AG08396 (cell line): Measurements from ENCODE around the gene HMGCS1.
"Not testable (repeated sequence)": the region's sequence is repeated elsewhere in the genome, so short reads cannot be mapped to it uniquely, and the experiment has no call there.

Experiments
- DNase-seq: peaks from one replicate; pipeline ENCODE4 v3.0.0; 2012; ENCODE audit warnings: low spot score, mixed read lengths

The HMGCS1 gene

DNA sequence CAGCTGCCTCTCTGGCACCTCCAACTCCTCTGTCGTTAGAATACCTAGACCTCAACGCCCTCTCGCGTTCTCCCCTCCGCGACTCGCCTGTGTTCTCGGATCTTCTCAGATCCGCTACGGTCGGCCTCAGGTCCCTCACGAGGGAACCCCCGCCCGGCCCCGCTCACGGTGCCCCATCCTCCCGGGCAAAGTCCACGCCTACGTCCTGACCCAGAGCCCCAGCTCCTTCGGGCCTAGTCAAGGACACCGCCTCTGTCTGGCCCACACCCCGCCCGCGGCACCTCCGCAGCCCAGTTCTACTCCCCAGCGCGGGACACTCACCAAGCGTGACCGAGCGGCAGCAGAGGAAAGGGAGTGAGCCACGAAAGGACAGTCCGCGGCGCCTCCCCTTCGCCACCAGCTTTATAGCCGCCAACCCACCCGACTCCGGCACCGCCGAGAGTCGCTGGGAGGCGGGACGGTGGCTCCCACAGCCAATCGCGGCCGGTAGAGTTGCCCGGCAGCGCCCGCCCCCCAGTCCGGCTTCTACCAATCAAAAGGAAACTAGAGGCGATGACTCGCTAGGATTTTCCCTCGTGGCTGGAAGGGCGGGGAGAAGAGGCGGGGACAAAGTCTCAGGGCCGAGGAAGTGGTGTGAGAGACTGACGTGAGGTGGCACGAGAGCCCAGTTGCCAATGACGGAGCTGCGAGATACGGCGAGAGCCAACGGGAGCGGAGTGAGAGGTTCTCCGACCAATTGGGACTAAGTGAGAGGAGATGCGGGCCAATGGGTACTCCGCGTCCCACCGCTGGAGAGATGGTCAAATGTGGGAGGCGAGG lies at the start of gene HMGCS1:
Gene HMGCS1, minus strand, starts transcription at position 378 of the 819 bp plus-strand sequence. CDS start 14,447 bp downstream, outside the sequence.
- DNase-seq, result peak; percentile 97

DNA sequence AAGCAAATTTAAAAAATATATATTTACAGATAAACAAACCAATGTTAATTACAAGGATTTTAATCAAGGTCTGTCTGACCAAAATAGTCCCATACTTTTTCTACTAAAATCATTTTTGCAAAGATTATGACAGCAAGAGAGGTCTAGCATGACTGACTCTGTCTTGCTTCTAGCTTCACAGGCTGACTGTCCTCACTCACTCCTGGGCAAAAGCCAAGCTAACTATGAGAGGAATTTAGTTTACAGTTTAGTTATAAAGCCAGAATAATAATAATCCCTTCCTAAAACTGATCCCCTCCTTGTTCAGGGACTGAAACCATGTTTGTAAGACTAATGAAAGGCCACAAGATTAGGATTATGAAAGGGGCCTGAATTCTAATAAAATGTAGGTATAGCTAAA lies 45.5 kb upstream of the HMGCS1 start:
- no peak for DNase-seq

DNA sequence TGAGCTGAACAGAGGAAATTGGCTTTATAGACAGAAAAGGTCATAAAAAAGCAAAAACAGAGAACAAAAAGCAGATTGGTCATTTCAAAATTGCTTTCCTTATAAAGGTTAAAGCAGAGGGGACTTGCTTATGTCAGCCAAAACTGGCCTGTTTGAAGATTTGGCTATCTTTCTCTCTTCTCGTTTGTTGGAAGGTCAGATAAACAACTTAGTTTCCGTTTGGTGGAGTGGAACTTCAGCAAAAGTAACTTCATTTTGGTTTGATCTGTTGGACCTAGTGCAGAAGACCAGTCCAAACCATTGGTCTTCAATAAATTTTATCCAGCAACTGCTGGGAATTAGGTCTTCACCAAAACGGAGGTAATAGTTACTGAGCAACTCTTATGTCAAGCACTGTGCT lies 45.1 kb upstream of the HMGCS1 start:
- no peak for DNase-seq

DNA sequence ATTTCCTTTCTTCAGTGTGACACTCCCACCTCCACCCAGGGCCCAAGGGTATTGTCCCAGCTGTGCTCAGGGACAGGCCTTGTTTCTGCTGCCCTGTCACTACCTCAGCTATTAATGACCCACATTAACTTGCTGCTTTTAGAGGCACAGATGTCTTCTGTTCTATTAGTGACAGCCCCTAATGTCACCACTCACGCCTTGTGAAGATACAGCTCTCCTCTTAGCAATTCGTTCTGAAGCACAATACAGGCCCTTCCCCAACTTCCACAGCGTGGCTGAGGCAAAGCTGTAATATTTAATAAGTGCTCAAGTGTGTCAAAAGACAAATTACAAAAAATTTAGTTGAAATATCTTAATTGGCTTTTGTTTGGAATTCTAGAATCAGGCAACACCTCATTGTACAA lies 44.7 kb upstream of the HMGCS1 start:
- no peak for DNase-seq

DNA sequence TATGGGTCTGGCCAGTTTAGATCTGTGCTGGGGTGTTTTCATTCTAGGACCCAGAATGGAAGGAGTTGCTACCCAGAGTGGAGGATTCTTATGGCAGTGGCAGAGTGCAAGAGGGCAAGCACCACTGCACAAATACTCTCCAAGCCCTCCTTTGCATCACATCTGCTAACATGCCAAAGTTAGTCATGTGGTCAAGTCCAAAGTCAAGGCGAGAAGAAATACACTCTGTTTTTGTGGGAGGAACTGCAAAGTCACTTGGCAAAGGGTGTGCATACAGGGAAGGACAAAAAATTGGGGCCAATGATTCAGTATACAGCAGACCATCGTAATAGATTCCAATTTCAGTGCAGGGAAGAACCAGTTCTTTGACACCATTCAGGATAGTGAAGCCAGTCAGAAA lies 43.9 kb upstream of the HMGCS1 start:
- no peak for DNase-seq

DNA sequence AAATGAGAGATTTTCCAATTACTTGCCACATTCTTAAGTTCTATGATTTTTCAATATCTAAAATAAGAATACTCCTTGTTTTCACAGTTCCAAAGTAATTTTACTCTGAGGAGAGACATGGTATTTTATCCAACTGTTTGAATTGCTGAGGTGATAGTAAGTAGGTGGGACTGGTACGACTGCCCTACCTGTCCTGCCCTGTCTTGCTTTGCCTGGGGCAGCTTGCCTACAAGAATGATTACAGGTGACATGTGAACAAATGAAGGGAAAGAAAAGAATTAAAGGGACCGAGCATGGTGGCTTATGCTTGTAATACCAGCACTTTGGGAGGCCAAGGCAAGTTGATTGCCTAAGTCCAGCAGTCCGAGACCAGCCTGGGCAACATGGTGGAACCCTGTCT lies 41.6 kb upstream of the HMGCS1 start:
- no peak for DNase-seq

DNA sequence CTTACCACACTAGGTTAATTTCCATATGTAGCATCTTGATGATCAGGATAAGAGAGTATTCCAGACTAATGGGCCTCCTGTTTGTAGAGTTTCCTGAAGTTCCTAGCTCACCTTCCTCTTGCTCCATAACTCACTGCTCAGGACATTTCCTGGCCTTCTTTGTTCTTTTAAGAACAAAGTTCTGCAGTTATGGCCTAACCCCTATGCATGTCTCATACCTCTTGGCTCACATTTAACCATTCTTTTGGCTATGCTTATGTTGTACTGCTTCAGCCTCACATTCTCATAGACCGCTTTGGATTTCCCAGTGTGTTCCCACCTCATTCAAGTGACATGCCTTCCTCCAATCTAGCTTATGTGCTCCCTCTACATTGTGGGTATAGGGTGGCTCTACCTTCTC lies 40.5 kb upstream of the HMGCS1 start:
- no peak for DNase-seq

DNA sequence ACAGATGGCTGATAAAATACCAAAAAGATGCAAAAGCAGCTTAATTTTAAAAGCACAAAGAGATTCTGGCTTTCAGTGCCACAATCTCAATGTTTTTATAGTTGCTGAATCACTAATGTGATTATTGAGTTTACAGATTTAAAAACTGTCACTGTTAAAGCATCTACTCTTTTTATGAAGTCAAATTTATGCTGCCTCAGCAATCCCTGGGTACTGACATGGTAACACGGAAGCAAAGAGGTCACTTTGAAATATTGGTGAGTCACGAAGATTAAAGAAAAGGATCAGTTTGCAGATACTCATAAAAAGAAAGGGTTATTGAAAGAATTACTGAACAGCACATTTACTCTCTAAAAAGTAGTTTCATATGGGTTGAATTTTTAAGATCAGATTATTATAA lies 39.7 kb upstream of the HMGCS1 start:
- DNase-seq, result no peak

DNA sequence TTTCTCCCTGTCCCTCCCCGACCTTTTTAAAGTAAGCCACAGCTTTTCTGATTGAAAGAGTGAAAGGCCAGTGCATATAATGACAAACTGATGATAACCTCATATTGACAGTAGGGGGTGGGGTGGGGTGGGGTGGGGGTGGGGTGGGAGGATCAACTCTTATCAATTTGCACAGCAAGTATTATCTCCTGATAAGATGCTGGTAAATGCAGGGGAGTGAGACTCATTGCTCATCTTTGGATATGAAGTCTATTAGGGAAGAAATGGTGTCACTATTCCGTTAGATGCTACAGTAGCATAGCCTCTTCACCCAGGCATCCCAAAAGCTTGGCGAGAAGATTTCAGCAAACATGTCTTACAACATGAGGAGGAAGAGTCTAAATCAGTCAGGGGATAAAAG lies 38.9 kb upstream of the HMGCS1 start:
- DNase-seq, result no peak

DNA sequence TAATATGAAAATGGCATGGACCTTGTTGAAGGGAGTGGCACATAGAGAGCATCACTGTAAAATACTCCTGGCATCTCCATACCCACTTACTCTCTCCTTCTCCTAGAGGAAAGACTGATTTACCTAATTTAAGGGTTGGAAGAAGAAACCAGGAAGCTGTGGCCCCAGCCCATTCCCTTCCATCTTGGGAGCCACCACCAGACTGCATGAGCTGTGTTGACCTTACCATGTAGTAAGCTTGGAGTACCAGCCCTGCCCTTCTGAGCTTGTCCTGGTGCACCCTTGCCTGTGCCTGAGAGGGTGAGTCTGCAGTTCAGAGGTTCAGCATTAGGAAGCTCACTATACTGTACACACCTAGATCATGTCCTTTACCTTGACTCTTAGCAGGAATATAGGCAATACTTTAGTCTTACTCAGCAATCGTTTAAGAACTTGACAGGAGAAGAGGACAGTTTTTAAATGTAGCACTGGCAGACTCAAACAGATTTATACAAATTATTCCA lies 35.7 kb upstream of the HMGCS1 start:
- no peak for DNase-seq

DNA sequence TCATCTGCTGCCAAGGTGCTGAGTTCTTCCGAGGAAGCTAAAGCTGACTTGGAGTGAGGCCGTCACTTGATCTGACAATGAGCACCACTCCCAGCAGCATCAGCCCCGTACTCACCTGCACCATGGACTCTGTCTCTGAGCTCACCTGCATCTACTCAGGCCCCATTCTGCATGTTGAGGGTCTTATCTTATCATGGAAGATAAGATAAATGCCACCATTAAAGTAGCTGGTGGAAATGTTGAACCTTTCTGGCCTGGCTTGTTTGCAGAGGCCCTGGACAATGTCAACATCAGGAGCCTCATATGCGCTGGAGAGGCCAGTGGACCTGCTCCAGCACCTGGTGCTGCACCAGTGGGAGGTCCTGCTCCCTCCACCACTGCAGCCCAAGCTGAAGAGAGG lies 35.0 kb upstream of the HMGCS1 start:
- DNase-seq, result no peak

DNA sequence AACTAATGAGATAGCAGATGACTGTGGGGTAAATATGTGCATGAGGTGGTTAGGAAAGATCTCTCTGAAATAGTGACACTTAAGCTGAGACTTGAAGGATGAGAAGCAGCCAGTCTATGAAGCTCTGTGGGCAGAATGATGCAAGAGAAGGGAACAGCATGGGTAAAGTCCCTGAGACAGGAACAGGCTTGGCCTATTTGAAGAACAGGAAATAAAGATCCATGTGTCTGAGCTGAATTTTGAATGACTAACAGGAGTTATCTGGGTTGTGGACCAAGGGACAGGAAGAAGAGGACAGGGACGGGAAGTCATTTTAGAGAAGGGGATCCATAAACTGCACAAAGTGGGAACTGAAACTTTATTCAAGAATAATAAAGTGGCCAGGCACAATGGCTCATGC lies 25.6 kb upstream of the HMGCS1 start:
- no peak for DNase-seq

DNA sequence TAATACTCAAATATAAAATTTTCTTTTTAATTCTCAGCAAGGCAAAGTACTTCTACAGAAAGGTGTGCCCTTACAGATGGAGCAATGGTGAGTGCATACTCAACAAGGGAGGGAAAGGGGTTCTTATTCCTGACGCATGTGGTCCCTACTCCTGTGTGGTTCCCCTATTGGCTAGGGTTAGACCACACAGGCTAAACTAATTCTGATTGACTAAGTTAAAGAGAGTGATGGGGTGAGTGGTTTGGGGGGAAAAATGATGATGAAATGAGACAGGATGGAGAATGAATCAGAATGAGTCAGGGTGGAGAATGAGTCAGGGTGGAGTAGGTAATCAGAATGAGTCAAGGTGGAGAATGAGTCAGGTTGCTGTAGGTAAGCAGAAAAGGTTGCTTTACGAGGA lies 22.9 kb upstream of the HMGCS1 start:
- DNase-seq, result no peak

DNA sequence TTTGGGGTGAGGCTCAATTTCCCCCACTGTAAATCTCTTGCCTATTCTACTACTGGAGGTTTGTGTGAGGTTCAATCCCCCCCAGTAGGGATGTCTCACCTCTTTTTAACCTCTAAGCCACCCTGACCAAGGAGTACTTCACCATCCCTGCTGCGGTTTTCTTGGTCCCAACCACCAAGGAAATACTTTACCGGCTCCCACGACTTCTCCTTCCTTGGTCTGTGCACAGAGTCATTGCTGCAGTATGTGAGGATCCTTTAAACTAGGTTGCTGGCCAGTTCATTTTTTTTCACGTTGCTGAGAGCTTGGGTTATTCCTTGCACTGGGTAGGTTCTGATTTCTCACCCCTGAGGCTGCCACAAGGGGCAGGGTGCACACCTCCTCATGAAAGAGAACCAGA lies 22.5 kb upstream of the HMGCS1 start:
- DNase-seq, result no peak

DNA sequence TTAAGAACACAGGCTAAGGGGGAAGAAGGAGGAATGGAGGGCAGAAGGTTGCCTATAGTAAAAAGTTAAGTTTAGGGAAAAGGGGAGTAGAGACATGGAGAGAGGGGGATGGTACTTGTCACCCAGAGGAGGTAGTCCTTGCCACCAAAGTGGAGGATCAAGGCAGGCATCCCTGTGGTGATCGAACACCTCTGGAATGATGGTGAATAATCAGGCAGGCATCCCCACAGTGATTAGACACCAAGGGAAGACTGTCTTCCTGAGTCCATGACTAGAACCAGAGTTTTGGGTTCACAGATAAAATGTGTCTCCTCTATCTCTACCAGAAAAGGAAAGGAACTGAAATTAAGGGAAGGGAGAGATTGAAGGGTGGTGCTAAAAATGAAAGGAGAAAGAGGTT lies 19.2 kb upstream of the HMGCS1 start:
- DNase-seq, result no peak

DNA sequence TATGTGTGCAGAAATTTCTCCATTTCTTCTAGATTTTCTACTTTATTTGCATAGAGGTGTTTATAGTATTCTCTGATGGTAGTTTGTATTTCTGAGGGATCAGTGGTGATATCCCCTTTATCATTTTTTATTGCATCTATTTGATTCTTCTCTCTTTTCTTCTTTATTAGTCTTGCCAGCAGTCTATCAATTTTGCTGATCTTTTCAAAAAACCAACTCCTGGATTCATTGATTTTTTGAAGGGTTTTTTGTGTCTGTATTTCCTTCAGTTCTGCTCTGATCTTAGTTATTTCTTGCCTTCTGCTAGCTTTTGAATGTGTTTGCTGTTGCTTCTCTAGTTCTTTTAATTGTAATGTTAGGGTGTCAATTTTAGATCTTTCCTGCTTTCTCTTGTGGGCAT lies 12.4 kb upstream of the HMGCS1 start:
- DNase-seq, result not testable (repeated sequence)

DNA sequence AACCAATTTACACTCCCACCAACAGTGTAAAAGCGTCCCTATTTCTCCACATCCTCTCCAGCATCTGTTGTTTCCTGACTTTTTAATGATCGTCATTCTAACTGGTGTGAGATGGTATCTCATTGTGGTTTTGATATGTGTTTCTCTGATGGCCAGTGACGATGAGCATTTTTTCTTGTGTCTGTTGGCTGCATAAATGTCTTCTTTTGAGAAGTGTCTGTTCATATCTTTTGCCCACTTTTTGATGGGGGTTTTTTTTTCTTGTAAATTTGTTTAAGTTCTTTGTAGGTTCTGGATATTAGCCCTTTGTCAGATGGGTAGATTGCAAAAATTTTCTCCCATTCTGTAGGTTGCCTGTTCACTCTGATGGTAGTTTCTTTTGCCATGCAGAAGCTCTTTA lies 10.3 kb upstream of the HMGCS1 start:
- DNase-seq, result not testable (repeated sequence)

DNA sequence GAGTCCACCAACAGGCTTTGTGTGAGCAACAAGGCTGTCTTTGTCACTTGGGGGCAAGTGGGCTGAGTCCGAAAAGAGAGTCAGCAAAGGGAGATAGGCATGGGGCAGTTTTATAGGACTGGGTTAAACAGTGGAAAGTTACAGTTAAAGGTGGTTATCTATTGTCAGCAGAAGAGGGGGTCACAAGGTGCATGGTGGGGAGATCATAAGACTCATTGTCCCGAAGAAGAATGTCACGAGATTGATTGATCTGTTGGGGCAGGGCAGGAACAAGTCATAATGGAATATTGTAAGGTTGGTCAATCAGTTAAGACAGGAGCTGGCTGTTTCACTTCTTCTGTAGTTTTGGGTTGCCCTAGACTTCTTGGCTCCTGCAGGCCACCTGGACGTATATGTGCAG lies 7.6 kb upstream of the HMGCS1 start:
- no peak for DNase-seq

DNA sequence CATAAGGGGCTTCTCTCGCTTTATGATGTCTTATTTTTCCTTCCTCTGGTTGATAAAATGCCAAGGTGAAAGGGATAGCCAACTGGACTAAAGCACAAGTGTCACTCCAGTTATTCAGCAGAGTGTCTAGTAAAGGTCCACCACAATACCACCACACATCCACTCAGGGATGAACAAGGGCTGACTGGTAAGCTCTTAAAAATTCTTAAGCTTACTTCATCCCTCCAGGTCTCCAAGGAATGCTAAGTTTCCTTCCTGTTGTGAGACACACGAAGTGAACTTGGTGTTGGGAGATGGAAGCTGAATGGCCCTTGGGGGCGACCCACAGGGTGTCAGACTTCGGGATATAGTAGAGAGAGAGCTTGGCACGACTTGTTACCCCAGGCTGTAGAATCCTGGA lies 3.2 kb upstream of the HMGCS1 start:
- no peak for DNase-seq

DNA sequence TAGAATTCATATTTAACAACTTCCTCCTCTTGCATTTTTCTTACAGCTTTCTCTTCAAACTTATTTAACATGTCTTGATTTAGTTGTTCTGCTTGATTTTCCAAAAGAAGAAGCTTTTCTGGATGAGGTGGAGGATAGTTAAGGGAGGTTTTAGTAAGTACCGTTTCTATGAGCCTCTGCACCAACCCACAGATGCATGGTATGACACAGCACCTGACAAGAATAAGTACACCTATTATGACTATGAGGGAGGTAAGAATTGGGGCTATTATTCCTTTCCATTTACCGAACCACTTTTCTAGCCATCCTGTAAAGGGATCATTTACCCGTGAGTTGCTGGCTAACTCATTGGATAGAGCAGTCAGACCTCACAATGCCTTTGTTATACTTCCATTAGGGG lies 2.5 kb upstream of the HMGCS1 start:
- DNase-seq, result no peak

DNA sequence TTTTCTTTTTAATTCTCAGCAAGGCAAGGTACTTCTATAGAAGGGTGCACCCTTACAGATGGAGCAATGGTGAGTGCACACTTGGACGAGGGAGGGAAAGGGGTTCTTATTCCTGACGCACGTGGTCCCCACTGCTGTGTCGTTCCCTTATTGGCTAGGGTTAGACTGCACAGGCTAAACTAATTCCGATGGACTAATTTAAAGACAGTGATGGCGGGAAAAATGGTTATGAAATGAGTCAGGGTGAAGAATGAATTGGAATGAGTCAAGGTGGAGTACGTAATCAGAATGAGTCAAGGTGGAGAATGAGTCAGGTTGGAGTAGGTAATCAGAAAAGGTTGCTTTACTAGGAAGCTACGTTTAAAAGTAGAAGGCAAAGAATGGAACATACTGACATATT lies 2.1 kb upstream of the HMGCS1 start:
- DNase-seq, result no peak

DNA sequence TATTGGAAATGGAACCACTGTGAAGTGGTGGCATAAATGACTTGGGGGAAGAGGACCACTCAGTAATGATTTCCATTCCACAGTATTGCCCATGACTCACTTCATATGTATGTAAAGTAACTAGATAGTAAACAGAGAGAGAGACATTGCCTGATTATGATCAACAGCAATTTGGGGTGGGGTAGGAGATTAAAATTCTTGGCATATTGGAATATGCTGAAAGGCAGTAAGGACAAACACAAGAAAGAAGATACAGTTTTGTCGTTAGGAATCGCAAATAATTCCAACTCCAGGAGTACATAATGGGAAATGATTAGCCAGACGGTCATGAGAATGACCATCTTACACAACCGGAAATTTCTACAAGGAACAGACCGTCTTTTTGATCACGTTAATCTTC lies 1.5 kb upstream of the HMGCS1 start:
- DNase-seq, result no peak

DNA sequence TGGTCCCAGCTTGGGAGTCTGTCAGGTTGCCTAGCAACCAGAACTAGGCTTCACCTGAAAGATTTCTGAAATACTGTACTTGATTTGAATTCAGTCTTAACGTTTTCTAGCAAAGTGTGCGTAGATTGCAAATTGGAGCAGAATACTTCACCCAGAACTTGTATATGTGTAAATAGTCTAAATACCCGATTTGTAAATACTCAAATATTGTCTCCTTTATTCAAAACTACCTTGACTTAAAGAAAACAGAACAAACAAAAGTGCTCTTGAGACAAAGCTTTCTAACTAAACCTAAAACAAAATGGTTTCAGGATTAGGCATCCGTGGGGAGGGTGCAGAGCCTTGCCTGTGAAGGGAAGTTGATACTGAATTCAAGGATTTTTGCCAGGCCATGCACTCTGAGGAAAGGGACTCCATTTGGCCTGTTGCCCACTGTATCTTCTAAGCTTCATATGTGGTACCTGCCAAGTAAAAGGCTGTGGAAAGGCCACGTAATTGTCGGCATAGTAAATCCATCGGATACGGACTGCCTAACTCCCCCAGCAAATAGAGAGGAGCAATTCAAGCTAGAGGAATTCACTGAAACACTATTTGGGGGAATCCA lies 744 bp upstream of the HMGCS1 start:
- DNase-seq, result no peak

DNA sequence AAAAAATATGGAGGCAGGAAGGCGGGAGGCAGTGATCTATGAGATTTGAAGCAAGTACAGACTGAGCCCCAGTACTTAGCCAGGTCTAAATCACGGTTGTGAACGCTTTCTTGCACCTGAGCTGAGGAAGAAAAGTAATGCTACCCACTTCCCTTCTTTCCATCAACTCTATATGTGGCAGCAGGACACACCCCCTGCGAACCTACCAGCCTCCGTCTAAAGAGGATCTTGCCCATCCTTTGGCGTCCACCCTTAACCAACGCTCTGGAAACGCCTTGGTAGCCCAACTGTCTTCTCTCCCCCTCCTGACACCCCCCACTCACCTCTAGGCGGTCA lies 545 bp downstream of the HMGCS1 start:
- peak; percentile 8 for DNase-seq
